Transverse colon (tissue), 4 donors: ENCODE measurements around the gene ATOSB.

Experiments
- CTCF ChIP-seq, 5 experiments: fragments of 200-600 bp in 3 of 5; fragments of 450-650 bp in 2 of 5; sonication (generic) in 3 of 5; IDR thresholded peaks; 1 replicate in 2 of 5; 2 replicates in 3 of 5; pipeline ENCODE4 v1.5.1; 2016 to 2017; ENCODE audit warnings: antibody characterized with exemption in 5 of 5, inconsistent platforms in 3 of 5, mild to moderate bottlenecking in 2 of 5, moderate library complexity in 1 of 5
- EP300 ChIP-seq: sonication (generic); formaldehyde crosslinking; IDR thresholded peaks from one replicate; pipeline ENCODE4 v1.6.1; 2017; ENCODE audit warnings: antibody characterized with exemption, low read depth
- POLR2A ChIP-seq: fragments of 450-650 bp; IDR thresholded peaks from one replicate; pipeline ENCODE4 v1.6.1; 2016; ENCODE audit warnings: antibody characterized with exemption, mild to moderate bottlenecking, moderate library complexity
- POLR2AphosphoS5 ChIP-seq, 3 donors: sonication (generic); formaldehyde crosslinking; IDR thresholded peaks; one replicate each; pipeline ENCODE4 v1.6.1; 2016; ENCODE audit warnings: antibody characterized with exemption in 3 of 3

GRCh38 chr9:35105126-35105525 lies 10.5 kb downstream of the ATOSB start:
- TF ChIP-seq CTCF (IDR thresholded peaks at IDR 0.05) (no peak), POLR2A (no peak), POLR2AphosphoS5 (IDR thresholded peaks at IDR 0.05) (no peak), EP300 (no peak)
